Natural killer cell treated with Interleukin-12 subunit alpha and Interleukin-12 subunit beta and Interleukin-15 and Interleukin-18, amount 100 ng/mL, for 72 hours (primary cell): Measurements from ENCODE around the gene C1QTNF1. TPM values are rescaled to one million over a fixed set of nuclear protein-coding genes. Genes with fewer than 3 reads are reported as not detected.

Source experiments
- ATAC-seq, 2 donors: fragments of 150-1000 bp; cut with Tn5 transposase in 1 of 2; sonication (Bioruptor Pico), chemical (Tn5 transposase) in 1 of 2; 2 replicates each; pipeline ENCODE4 v1.10.0; 2021
- DNase-seq: peaks from one replicate; pipeline ENCODE4 v3.0.0; 2022; ENCODE audit warnings: low spot score
- H3K27ac Mint-ChIP-seq, 2 donors: 1 replicate in 1 of 2; 2 replicates in 1 of 2; pipeline ENCODE4 v1.8.0; 2022; ENCODE audit warnings: mixed read lengths in 2 of 2, mild to moderate bottlenecking in 1 of 2, moderate library complexity in 1 of 2
- H3K27me3 Mint-ChIP-seq, 2 donors: 1 replicate in 1 of 2; 2 replicates in 1 of 2; pipeline ENCODE4 v1.8.0; 2022; ENCODE audit warnings: mixed read lengths in 2 of 2
- H3K36me3 Mint-ChIP-seq: one replicate; pipeline ENCODE4 v1.8.0; 2022; ENCODE audit warnings: mixed read lengths
- H3K4me1 Mint-ChIP-seq, 2 donors: 1 replicate in 1 of 2; 2 replicates in 1 of 2; pipeline ENCODE4 v1.8.0; 2022; ENCODE audit warnings: low read depth in 2 of 2, mixed read lengths in 2 of 2, mild to moderate bottlenecking in 1 of 2
- H3K4me3 Mint-ChIP-seq: one replicate; pipeline ENCODE4 v1.8.0; 2022; ENCODE audit warnings: mixed read lengths
- H3K9me3 Mint-ChIP-seq: 2 replicates; pipeline ENCODE4 v1.8.0; 2022; ENCODE audit warnings: mixed read lengths
- total RNA-seq, 2 donors: library from RNA; stranded (reverse); gene quantifications; one replicate each; pipeline ENCODE4 v1.2.3, GENCODE V29; 2022

C1QTNF1 gene
- total RNA-seq, 2 donors from 2014 or later = not detected

- no peak overlapping the region for H3K4me3 Mint-ChIP-seq
- H3K27ac Mint-ChIP-seq = peak overlapping the region in 1 of 2 donors; percentile 80
- no peak for ATAC-seq
- H3K27me3 Mint-ChIP-seq = no peaks in the 10 kb centered on the region
- H3K9me3 Mint-ChIP-seq = no peaks in the 10 kb centered on the region
- no peak for DNase-seq
- H3K4me1 Mint-ChIP-seq = peaks cover 42 to 60% of the 10 kb centered on the region in 2 donors
- no peaks in the 10 kb centered on the region for H3K36me3 Mint-ChIP-seq
These were observed 17.9 kb upstream of the C1QTNF1 start for GRCh38 chr17:79006046-79006445.

- peak overlapping the region; percentile 55 for H3K4me3 Mint-ChIP-seq
- no peaks in the 10 kb centered on the region for H3K27me3 Mint-ChIP-seq
- no peaks in the 10 kb centered on the region for H3K9me3 Mint-ChIP-seq
- no peak for ATAC-seq
- H3K4me1 Mint-ChIP-seq = peaks cover 40 to 51% of the 10 kb centered on the region in 2 donors
- no peaks in the 10 kb centered on the region for H3K36me3 Mint-ChIP-seq
- DNase-seq = no peak
- H3K27ac Mint-ChIP-seq = peak overlapping the region; percentile 87 to 96
These were observed 17.0 kb upstream of the C1QTNF1 start for GRCh38 chr17:79006794-79007503.

- H3K4me1 Mint-ChIP-seq = peaks cover 32 to 43% of the 10 kb centered on the region in 2 donors
- DNase-seq (no peak), ATAC-seq (no peak)
- peak overlapping the region; percentile 87 to 96 for H3K27ac Mint-ChIP-seq
- H3K4me3 Mint-ChIP-seq = peak overlapping the region; percentile 94
- H3K27me3 Mint-ChIP-seq = no peaks in the 10 kb centered on the region
- no peaks in the 10 kb centered on the region for H3K36me3 Mint-ChIP-seq
- H3K9me3 Mint-ChIP-seq = no peaks in the 10 kb centered on the region
These were observed 16.2 kb upstream of the C1QTNF1 start for GRCh38 chr17:79007504-79008381.

- ATAC-seq (peak; percentile 4 to 10), DNase-seq (no peak)
- peak overlapping the region; percentile 87 to 96 for H3K27ac Mint-ChIP-seq
- peaks cover under 1% of the 10 kb centered on the region for H3K36me3 Mint-ChIP-seq
- peaks cover 32 to 39% of the 10 kb centered on the region in 2 donors for H3K4me1 Mint-ChIP-seq
- peaks cover 0 to 1% of the 10 kb centered on the region in 2 donors for H3K27me3 Mint-ChIP-seq
- H3K9me3 Mint-ChIP-seq = no peaks in the 10 kb centered on the region
- peak overlapping the region; percentile 94 for H3K4me3 Mint-ChIP-seq
These were observed 15.1 kb upstream of the C1QTNF1 start for GRCh38 chr17:79008666-79009387.

GRCh38 chr17:79009397-79010303 is 14.3 kb upstream of the C1QTNF1 start, which contains the start of gene CANT1:
TSS of gene CANT1 (minus strand) at chr17:79009764. CDS start at chr17:78997622, 12,142 bp downstream.
- H3K4me3 Mint-ChIP-seq = peak within 1 kb of the TSS; percentile 94
- DNase-seq = peak; percentile 91
- peaks cover 2 to 7% of the 10 kb centered on the region in 2 donors for H3K27me3 Mint-ChIP-seq
- no peaks in the 10 kb centered on the region for H3K9me3 Mint-ChIP-seq
- peaks cover 32 to 39% of the 10 kb centered on the region in 2 donors for H3K4me1 Mint-ChIP-seq
- peak within 1 kb of the TSS; percentile 87 to 96 for H3K27ac Mint-ChIP-seq
- ATAC-seq = peak; percentile 98
- H3K36me3 Mint-ChIP-seq = peaks cover 4% of the 10 kb centered on the region

- peak overlapping the region; percentile 94 for H3K4me3 Mint-ChIP-seq
- no peaks in the 10 kb centered on the region for H3K9me3 Mint-ChIP-seq
- H3K27ac Mint-ChIP-seq = peak overlapping the region; percentile 87 to 96
- H3K27me3 Mint-ChIP-seq = peaks cover 2 to 7% of the 10 kb centered on the region in 2 donors
- ATAC-seq (no peak), DNase-seq (no peak)
- peaks cover 4% of the 10 kb centered on the region for H3K36me3 Mint-ChIP-seq
- H3K4me1 Mint-ChIP-seq = peaks cover 32 to 39% of the 10 kb centered on the region in 2 donors
These were observed 13.7 kb upstream of the C1QTNF1 start for GRCh38 chr17:79010304-79010646.

GRCh38 chr17:79011451-79012147 is 12.4 kb upstream of the C1QTNF1 start:
- H3K36me3 Mint-ChIP-seq = peaks cover 4% of the 10 kb centered on the region
- peaks cover 25 to 30% of the 10 kb centered on the region in 2 donors for H3K4me1 Mint-ChIP-seq
- no peak for DNase-seq
- peak overlapping the region; percentile 87 to 96 for H3K27ac Mint-ChIP-seq
- H3K27me3 Mint-ChIP-seq = peaks cover 4 to 7% of the 10 kb centered on the region in 2 donors
- H3K4me3 Mint-ChIP-seq = peak overlapping the region; percentile 94
- H3K9me3 Mint-ChIP-seq = no peaks in the 10 kb centered on the region
- no peak for ATAC-seq

- DNase-seq (no peak), ATAC-seq (no peak)
- H3K4me3 Mint-ChIP-seq = no peak overlapping the region
- H3K27ac Mint-ChIP-seq = no peak overlapping the region
- peaks cover 15 to 20% of the 10 kb centered on the region in 2 donors for H3K4me1 Mint-ChIP-seq
- no peaks in the 10 kb centered on the region for H3K9me3 Mint-ChIP-seq
- H3K36me3 Mint-ChIP-seq = peaks cover 4% of the 10 kb centered on the region
- peaks cover 4 to 7% of the 10 kb centered on the region in 2 donors for H3K27me3 Mint-ChIP-seq
These were observed 11.3 kb upstream of the C1QTNF1 start for GRCh38 chr17:79012563-79013134.

GRCh38 chr17:79014158-79014758 is 9.7 kb upstream of the C1QTNF1 start:
- peaks cover 0 to 6% of the 10 kb centered on the region in 2 donors for H3K4me1 Mint-ChIP-seq
- peaks cover 9 to 14% of the 10 kb centered on the region in 2 donors for H3K27me3 Mint-ChIP-seq
- H3K9me3 Mint-ChIP-seq = no peaks in the 10 kb centered on the region
- H3K36me3 Mint-ChIP-seq = peaks cover 4% of the 10 kb centered on the region
- no peak for DNase-seq
- ATAC-seq = no peak
- no peak overlapping the region for H3K4me3 Mint-ChIP-seq
- H3K27ac Mint-ChIP-seq = no peak overlapping the region

GRCh38 chr17:79017546-79018369 is 6.2 kb upstream of the C1QTNF1 start:
- Mint-ChIP-seq H3K27ac (no peak overlapping the region), H3K27me3 (peaks cover 13 to 21% of the 10 kb centered on the region in 2 donors), H3K4me1 (no peaks in the 10 kb centered on the region), H3K36me3 (peaks cover 4% of the 10 kb centered on the region), H3K4me3 (no peak overlapping the region), H3K9me3 (no peaks in the 10 kb centered on the region)
- ATAC-seq (no peak), DNase-seq (no peak)

GRCh38 chr17:79018370-79018695 is 5.6 kb upstream of the C1QTNF1 start:
- Mint-ChIP-seq H3K27me3 (peaks cover 18 to 27% of the 10 kb centered on the region in 2 donors), H3K27ac (no peak overlapping the region), H3K36me3 (peaks cover 4% of the 10 kb centered on the region), H3K4me3 (no peak overlapping the region), H3K4me1 (no peaks in the 10 kb centered on the region), H3K9me3 (no peaks in the 10 kb centered on the region)
- DNase-seq (no peak), ATAC-seq (no peak)
